ENCODE results near the gene TRMT1L.

TRMT1L gene

GRCh38 chr1:185110145-185110544, 46.6 kb downstream of the TRMT1L start:
- H3K27me3 ChIP-seq (ENCODE audit: low read depth, low read length), result no peaks in the 10 kb centered on the region
- no peak overlapping the region for H3K27ac ChIP-seq (ENCODE audit: low read length)
- peaks cover 6 to 26% of the 10 kb centered on the region in 2 donors for H3K9me3 ChIP-seq (ENCODE audit: control insufficient read depth in 1 of 2, low read length in 2 of 2)
- no peaks in the 10 kb centered on the region for H3K4me1 ChIP-seq (ENCODE audit: control insufficient read depth in 1 of 2, insufficient read depth in 2 of 2, low read length in 2 of 2)
- no peaks in the 10 kb centered on the region for H3K36me3 ChIP-seq (ENCODE audit: control insufficient read depth in 1 of 2, insufficient read depth in 2 of 2, low read length in 2 of 2)
- H3K4me3 ChIP-seq (ENCODE audit: low read depth in 1 of 2, low read length in 2 of 2), result no peak overlapping the region

DNA sequence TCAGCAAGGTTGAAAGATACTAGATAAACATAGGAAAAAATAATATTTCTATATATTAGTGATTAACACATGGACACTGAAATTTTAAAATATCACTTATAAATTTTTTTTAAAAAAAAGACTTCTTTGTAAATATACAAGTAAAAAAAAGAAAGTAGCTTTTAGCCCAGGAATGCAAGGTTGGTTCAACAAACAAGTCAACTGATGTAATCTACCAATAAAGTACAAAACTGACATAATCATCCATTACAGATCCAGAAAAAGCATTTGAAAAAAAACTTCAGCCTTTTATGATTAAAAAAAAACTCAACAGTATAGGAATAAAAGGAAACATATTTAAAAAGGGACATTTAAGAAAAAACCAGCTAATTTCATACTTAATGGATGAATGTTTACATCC, 48.4 kb downstream of the TRMT1L start:
- Histone ChIP-seq H3K27ac (ENCODE audit: low read length) (no peak overlapping the region), H3K36me3 (ENCODE audit: control insufficient read depth in 1 of 2, insufficient read depth in 2 of 2, low read length in 2 of 2) (peaks cover 0 to 8% of the 10 kb centered on the region in 2 donors), H3K4me1 (ENCODE audit: control insufficient read depth in 1 of 2, insufficient read depth in 2 of 2, low read length in 2 of 2) (no peaks in the 10 kb centered on the region), H3K4me3 (ENCODE audit: low read depth in 1 of 2, low read length in 2 of 2) (peak overlapping the region in 1 of 2 donors; percentile 14), H3K27me3 (ENCODE audit: low read depth, low read length) (no peaks in the 10 kb centered on the region), H3K9me3 (ENCODE audit: control insufficient read depth in 1 of 2, low read length in 2 of 2) (peaks cover 6 to 26% of the 10 kb centered on the region in 2 donors)

DNA sequence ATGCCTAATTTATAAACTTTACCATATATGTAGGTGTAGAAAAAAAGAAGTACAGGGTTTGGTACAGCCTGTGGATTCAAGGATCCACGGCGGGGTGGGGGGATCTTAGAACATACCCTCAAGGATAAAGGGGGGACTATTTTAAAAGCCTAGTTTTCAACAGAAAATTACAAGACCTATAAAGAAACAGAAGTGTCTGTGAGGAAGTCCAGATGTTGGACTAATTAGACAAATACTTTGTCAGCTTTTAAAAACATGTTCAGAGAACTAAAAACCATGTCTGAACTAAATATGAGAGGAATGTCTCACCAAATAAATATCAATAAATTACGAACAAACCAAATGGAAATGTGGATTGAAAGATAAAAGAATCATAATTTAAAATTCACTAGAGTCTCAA, 51.6 kb downstream of the TRMT1L start:
- peaks cover 6 to 25% of the 10 kb centered on the region in 2 donors for H3K9me3 ChIP-seq (ENCODE audit: control insufficient read depth in 1 of 2, low read length in 2 of 2)
- no peak overlapping the region for H3K27ac ChIP-seq (ENCODE audit: low read length)
- H3K36me3 ChIP-seq (ENCODE audit: control insufficient read depth in 1 of 2, insufficient read depth in 2 of 2, low read length in 2 of 2), result peaks cover 2 to 22% of the 10 kb centered on the region in 2 donors
- no peak overlapping the region for H3K4me3 ChIP-seq (ENCODE audit: low read depth in 1 of 2, low read length in 2 of 2)
- H3K4me1 ChIP-seq (ENCODE audit: control insufficient read depth in 1 of 2, insufficient read depth in 2 of 2, low read length in 2 of 2), result no peaks in the 10 kb centered on the region
- no peaks in the 10 kb centered on the region for H3K27me3 ChIP-seq (ENCODE audit: low read depth, low read length)

- Histone ChIP-seq H3K27ac (ENCODE audit: low read length) (no peak overlapping the region), H3K4me1 (ENCODE audit: control insufficient read depth in 1 of 2, insufficient read depth in 2 of 2, low read length in 2 of 2) (no peaks in the 10 kb centered on the region), H3K9me3 (ENCODE audit: control insufficient read depth in 1 of 2, low read length in 2 of 2) (peaks cover 3 to 14% of the 10 kb centered on the region in 2 donors), H3K4me3 (ENCODE audit: low read depth in 1 of 2, low read length in 2 of 2) (no peak overlapping the region), H3K36me3 (ENCODE audit: control insufficient read depth in 1 of 2, insufficient read depth in 2 of 2, low read length in 2 of 2) (peaks cover 12 to 27% of the 10 kb centered on the region in 2 donors), H3K27me3 (ENCODE audit: low read depth, low read length) (no peaks in the 10 kb centered on the region)
Observed at GRCh38 chr1:185104083-185104482, 52.7 kb downstream of the TRMT1L start.

DNA sequence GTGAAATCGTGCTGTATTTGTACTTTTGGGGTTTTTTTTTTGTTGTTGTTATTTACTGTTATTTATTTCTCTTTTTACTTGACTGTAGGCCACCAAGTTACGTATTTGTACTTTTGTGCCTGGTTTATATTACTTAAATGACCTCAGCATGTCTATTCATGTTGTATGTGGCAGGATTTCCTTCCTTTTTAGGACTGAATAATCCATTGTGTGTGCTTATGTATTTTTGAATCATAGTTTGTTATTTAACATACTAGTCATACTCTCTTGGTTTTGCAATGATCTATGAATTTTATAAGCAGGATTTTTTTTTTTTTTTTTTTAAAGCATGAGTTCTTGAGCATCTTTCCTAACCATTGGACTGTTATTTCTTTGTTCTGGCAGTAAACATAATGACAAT, 60.2 kb downstream of the TRMT1L start:
- Histone ChIP-seq H3K27ac (ENCODE audit: low read length) (no peak overlapping the region), H3K36me3 (ENCODE audit: control insufficient read depth in 1 of 2, insufficient read depth in 2 of 2, low read length in 2 of 2) (peaks cover 19 to 43% of the 10 kb centered on the region in 2 donors), H3K9me3 (ENCODE audit: control insufficient read depth in 1 of 2, low read length in 2 of 2) (no peaks in the 10 kb centered on the region), H3K27me3 (ENCODE audit: low read depth, low read length) (no peaks in the 10 kb centered on the region), H3K4me3 (ENCODE audit: low read depth in 1 of 2, low read length in 2 of 2) (no peak overlapping the region), H3K4me1 (ENCODE audit: control insufficient read depth in 1 of 2, insufficient read depth in 2 of 2, low read length in 2 of 2) (no peaks in the 10 kb centered on the region)

GRCh38 chr1:185094761-185095160, 62.0 kb downstream of the TRMT1L start:
- H3K4me1 ChIP-seq (ENCODE audit: control insufficient read depth in 1 of 2, insufficient read depth in 2 of 2, low read length in 2 of 2), result no peaks in the 10 kb centered on the region
- no peak overlapping the region for H3K27ac ChIP-seq (ENCODE audit: low read length)
- no peak overlapping the region for H3K4me3 ChIP-seq (ENCODE audit: low read depth in 1 of 2, low read length in 2 of 2)
- no peaks in the 10 kb centered on the region for H3K9me3 ChIP-seq (ENCODE audit: control insufficient read depth in 1 of 2, low read length in 2 of 2)
- peaks cover 8 to 38% of the 10 kb centered on the region in 2 donors for H3K36me3 ChIP-seq (ENCODE audit: control insufficient read depth in 1 of 2, insufficient read depth in 2 of 2, low read length in 2 of 2)
- no peaks in the 10 kb centered on the region for H3K27me3 ChIP-seq (ENCODE audit: low read depth, low read length)

DNA sequence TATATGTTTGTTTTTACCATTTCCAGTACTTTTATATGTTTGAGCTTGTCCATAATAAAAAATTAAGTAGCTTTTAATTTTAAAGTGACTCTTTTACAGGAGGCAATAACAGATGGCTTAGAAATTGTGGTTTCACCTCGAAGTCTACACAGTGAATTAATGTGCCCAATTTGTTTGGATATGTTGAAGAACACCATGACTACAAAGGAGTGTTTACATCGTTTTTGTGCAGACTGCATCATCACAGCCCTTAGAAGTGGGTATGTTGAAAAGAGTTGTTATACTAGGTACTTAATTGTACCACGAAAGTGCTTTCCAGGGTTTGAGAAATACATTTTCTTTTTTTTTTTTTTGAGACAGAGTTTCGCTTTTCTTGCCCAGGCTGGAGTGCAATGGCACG, 65.3 kb downstream of the TRMT1L start:
- H3K36me3 ChIP-seq (ENCODE audit: control insufficient read depth in 1 of 2, insufficient read depth in 2 of 2, low read length in 2 of 2), result peaks cover 11 to 27% of the 10 kb centered on the region in 2 donors
- H3K4me3 ChIP-seq (ENCODE audit: low read depth in 1 of 2, low read length in 2 of 2), result no peak overlapping the region
- no peaks in the 10 kb centered on the region for H3K27me3 ChIP-seq (ENCODE audit: low read depth, low read length)
- H3K4me1 ChIP-seq (ENCODE audit: control insufficient read depth in 1 of 2, insufficient read depth in 2 of 2, low read length in 2 of 2), result no peaks in the 10 kb centered on the region
- H3K9me3 ChIP-seq (ENCODE audit: control insufficient read depth in 1 of 2, low read length in 2 of 2), result no peaks in the 10 kb centered on the region
- no peak overlapping the region for H3K27ac ChIP-seq (ENCODE audit: low read length)

- H3K4me3 ChIP-seq (ENCODE audit: low read depth in 1 of 2, low read length in 2 of 2), result no peak overlapping the region
- H3K4me1 ChIP-seq (ENCODE audit: control insufficient read depth in 1 of 2, insufficient read depth in 2 of 2, low read length in 2 of 2), result no peaks in the 10 kb centered on the region
- H3K27me3 ChIP-seq (ENCODE audit: low read depth, low read length), result no peaks in the 10 kb centered on the region
- no peak overlapping the region for H3K27ac ChIP-seq (ENCODE audit: low read length)
- no peaks in the 10 kb centered on the region for H3K9me3 ChIP-seq (ENCODE audit: control insufficient read depth in 1 of 2, low read length in 2 of 2)
- peaks cover 6 to 11% of the 10 kb centered on the region in 2 donors for H3K36me3 ChIP-seq (ENCODE audit: control insufficient read depth in 1 of 2, insufficient read depth in 2 of 2, low read length in 2 of 2)
Observed at GRCh38 chr1:185087746-185088145, 69.0 kb downstream of the TRMT1L start.

DNA sequence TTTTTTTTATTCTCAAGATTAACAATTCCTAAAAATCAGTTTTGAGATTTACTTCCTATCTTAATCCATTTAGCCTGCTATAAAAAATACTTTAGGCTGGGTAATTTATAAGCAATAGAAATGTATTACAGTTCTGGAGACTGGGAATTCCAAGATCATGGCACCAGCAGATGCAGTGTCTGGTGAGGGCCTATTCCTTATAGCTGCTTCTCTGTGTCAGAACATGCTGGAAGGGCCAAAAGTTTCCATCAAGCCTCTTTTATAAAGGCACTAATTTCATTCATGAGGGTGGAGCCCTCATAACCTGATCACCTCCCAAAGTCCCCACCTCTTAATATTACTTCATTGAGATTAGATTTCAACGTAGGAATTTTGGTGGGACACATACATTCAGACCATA, 69.7 kb downstream of the TRMT1L start:
- Histone ChIP-seq H3K4me3 (ENCODE audit: low read depth in 1 of 2, low read length in 2 of 2) (no peak overlapping the region), H3K4me1 (ENCODE audit: control insufficient read depth in 1 of 2, insufficient read depth in 2 of 2, low read length in 2 of 2) (no peaks in the 10 kb centered on the region), H3K27me3 (ENCODE audit: low read depth, low read length) (no peaks in the 10 kb centered on the region), H3K36me3 (ENCODE audit: control insufficient read depth in 1 of 2, insufficient read depth in 2 of 2, low read length in 2 of 2) (peaks cover 6 to 11% of the 10 kb centered on the region in 2 donors), H3K9me3 (ENCODE audit: control insufficient read depth in 1 of 2, low read length in 2 of 2) (no peaks in the 10 kb centered on the region), H3K27ac (ENCODE audit: low read length) (no peak overlapping the region)

DNA sequence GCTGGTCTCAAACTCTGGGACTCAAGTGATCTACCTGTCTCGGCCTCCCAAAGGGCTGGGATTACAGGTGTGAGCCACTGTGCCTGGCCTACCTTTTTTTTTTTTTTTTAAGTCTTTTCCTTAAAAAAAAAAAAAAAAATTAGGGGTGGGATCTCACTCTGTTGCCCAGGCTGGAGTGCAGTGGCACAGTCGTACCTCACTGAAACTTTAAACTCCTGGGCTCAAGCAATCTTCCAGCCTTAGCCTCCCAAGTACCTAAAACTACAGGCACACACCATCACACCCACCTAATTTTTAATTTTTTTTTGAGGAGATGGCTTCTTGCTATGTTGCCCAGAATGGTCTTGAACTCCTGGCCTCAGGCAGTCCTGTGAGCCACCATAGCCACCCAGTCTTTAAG, 72.9 kb downstream of the TRMT1L start:
- no peaks in the 10 kb centered on the region for H3K4me1 ChIP-seq (ENCODE audit: control insufficient read depth in 1 of 2, insufficient read depth in 2 of 2, low read length in 2 of 2)
- H3K36me3 ChIP-seq (ENCODE audit: control insufficient read depth in 1 of 2, insufficient read depth in 2 of 2, low read length in 2 of 2), result peaks cover 0 to 6% of the 10 kb centered on the region in 2 donors
- no peak overlapping the region for H3K4me3 ChIP-seq (ENCODE audit: low read depth in 1 of 2, low read length in 2 of 2)
- H3K9me3 ChIP-seq (ENCODE audit: control insufficient read depth in 1 of 2, low read length in 2 of 2), result no peaks in the 10 kb centered on the region
- no peaks in the 10 kb centered on the region for H3K27me3 ChIP-seq (ENCODE audit: low read depth, low read length)
- H3K27ac ChIP-seq (ENCODE audit: low read length), result no peak overlapping the region

GRCh38 chr1:185080422-185080821, 76.3 kb downstream of the TRMT1L start:
- no peaks in the 10 kb centered on the region for H3K36me3 ChIP-seq (ENCODE audit: control insufficient read depth in 1 of 2, insufficient read depth in 2 of 2, low read length in 2 of 2)
- no peaks in the 10 kb centered on the region for H3K27me3 ChIP-seq (ENCODE audit: low read depth, low read length)
- H3K27ac ChIP-seq (ENCODE audit: low read length), result no peak overlapping the region
- no peaks in the 10 kb centered on the region for H3K9me3 ChIP-seq (ENCODE audit: control insufficient read depth in 1 of 2, low read length in 2 of 2)
- no peaks in the 10 kb centered on the region for H3K4me1 ChIP-seq (ENCODE audit: control insufficient read depth in 1 of 2, insufficient read depth in 2 of 2, low read length in 2 of 2)
- no peak overlapping the region for H3K4me3 ChIP-seq (ENCODE audit: low read depth in 1 of 2, low read length in 2 of 2)

GRCh38 chr1:185077374-185077773, 79.4 kb downstream of the TRMT1L start:
- H3K4me3 ChIP-seq (ENCODE audit: low read depth in 1 of 2, low read length in 2 of 2), result no peak overlapping the region
- no peaks in the 10 kb centered on the region for H3K4me1 ChIP-seq (ENCODE audit: control insufficient read depth in 1 of 2, insufficient read depth in 2 of 2, low read length in 2 of 2)
- H3K36me3 ChIP-seq (ENCODE audit: control insufficient read depth in 1 of 2, insufficient read depth in 2 of 2, low read length in 2 of 2), result no peaks in the 10 kb centered on the region
- H3K27ac ChIP-seq (ENCODE audit: low read length), result no peak overlapping the region
- H3K27me3 ChIP-seq (ENCODE audit: low read depth, low read length), result no peaks in the 10 kb centered on the region
- H3K9me3 ChIP-seq (ENCODE audit: control insufficient read depth in 1 of 2, low read length in 2 of 2), result no peaks in the 10 kb centered on the region

All from muscle layer of duodenum (tissue), 2 donors.